GM18867 (cell line): ENCODE measurements around the gene CCDC57.
"Not testable (repeated sequence)": the region's sequence is repeated elsewhere in the genome, so short reads cannot be mapped to it uniquely, and the experiment has no call there.

Source experiments
- ATAC-seq: cut with Tn5 transposase; IDR thresholded peaks from one replicate; pipeline ENCODE4 v1.9.1; 2021; ENCODE audit warnings: mild to moderate bottlenecking, moderate library complexity; ENCODE audit not compliant: unreplicated experiment

CCDC57 gene

DNA sequence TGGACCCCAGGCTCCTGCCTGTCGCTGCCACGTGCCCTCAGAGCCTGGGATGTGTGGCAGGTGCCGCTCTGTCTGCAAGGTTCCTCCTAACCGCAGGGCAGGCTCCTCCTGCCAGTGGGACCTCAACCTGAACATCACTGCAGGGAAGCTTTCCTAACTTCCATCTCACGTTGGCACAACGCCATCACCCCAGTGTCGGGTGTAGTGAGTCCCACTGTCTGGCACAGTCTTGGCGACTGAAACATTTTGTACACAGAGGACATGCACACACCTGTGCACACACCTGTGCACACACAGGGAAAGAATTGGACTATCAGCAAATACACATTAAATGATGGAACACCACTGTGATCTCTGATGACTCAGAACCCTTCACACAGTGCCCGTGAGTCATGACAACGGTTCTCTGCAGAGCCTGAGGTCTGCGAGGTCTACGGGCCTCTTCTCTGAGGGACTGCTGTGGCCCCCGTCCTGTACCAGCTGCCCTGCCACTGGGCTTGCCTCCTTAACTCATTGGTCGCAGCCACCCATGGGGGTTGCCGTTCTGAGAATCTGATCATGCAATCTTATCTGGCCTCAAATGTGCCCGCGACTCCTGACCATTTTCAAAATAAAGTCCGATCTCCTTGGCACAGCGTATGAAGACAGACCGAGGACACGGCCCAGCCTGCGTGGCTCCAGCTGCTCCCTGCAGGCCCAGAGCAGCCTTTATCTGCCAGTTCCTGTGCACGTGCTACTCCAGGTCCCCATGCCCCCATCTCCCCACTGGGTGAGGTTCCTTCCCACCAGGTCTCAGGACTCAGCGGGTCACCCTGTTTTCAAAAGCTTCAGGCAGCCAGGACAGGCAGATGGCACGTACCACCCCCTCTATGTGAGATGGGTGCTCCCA lies 7.6 kb downstream of the CCDC57 start:
- ATAC-seq, result no peak

DNA sequence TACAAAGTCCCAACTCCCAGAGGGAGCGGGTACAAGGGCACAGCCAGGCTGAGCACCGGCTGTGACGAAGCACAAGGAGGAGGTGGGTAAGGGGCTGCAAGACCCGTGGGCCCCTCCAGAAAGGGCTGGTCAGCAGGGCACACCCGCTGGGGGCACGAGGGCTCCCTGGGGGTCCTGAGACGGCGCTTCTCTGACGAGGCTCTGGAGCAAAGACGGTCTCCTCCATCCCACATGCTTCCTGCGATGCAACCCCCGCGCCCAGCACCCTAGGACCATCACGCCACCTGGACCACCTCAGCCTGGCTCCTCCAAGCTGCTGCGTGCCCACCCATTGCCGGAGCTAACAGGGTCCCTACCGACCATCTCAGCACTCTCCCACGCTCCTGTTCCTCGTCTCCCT lies 8.7 kb downstream of the CCDC57 start:
- ATAC-seq, result no peak

DNA sequence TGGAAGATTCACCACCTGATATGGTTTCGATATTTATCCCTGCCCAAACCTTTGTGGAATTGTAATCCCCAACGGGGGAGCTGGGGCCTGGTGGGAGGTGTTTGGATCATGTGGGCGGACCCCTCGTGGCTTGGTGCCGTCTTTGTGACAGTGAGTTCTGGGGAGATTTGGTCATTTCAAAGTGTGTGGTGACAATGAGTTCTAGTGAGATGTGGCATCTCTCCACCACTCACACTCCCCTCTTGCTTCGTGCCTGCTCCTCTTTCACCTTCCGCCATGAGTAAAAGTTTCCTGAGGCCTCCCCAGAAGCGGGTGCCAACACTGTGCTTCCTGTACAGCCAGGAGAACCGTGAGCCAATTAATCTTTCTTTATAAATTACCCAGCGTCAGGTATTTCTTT lies 9.7 kb downstream of the CCDC57 start:
- ATAC-seq, result no peak

DNA sequence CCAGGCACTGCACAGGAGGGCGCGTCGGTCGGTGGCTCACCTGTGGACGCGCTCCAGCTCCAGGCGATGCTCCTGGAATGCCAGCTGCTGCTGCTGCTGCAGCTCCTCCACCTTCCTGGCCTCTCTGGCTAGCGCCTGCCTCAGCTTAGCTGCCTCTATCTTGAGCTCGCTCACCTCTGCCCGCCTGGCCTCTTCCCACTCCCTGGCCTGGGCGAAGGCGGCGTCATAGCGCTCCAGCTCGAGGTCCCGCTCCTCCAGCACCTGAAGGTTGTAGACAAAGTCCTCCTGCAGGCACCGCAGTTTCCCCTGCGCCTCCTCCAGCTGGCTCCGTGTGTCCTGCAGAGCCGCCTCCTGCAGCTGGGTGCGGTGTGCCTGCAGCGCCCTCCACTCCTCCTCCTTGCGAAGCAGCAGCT lies 11.1 kb downstream of the CCDC57 start:
- ATAC-seq, result no peak

DNA sequence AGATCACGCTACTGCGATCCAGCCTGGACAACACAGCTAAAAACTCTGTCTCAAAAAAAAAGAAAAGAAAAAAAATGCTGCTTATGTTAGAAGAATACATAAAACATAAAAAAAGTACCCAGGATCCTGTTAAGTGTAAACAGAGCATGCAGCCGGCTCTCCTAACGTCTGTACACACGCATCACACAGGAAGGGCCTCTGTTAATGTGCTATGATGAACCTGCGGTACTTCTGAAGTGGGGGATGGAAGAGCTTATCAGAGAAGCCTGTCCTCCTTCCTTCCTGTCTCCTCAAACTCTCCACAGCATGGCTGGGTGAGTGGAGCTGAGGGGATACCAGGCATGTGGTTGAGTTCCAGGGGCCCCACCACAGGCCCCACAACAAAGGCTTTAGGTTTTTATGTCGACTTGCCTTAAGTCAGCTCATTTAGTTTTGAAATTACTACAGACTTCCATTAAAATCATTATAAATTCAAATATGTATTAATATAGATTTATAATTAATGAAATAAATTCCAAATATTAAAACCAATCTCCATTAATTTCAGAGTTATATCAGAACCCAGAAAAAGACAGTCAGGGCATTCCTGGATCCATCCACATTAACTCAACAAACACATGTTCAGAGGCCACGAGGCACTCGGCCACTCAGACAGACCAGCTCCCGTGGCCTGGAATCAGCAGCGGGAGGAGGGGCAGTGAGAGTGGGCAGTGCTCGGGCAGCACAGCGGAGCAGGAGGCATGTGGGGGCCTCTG lies 11.7 kb downstream of the CCDC57 start:
- no peak for ATAC-seq

GRCh38 chr17:82200135-82200534 lies 12.5 kb downstream of the CCDC57 start:
- no peak for ATAC-seq

DNA sequence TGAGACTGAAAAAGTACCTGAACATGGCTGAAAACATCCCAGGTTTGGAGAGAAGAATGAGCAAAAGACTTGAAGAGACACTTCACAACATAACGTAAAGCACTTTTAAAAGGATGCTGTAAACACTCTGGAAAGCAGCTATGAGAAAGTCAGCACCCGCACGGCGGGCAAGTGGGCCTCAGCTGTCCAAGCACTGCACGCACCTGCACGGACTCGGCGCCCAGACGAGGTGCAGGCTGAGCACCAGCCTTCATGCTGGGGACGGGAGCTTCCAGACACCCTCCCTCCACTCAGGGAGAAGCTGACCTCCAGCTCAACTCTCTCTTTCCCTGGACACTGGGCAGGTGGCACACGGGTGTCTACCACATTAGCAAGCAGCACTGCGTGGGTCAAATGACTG lies 13.1 kb downstream of the CCDC57 start:
- no peak for ATAC-seq

DNA sequence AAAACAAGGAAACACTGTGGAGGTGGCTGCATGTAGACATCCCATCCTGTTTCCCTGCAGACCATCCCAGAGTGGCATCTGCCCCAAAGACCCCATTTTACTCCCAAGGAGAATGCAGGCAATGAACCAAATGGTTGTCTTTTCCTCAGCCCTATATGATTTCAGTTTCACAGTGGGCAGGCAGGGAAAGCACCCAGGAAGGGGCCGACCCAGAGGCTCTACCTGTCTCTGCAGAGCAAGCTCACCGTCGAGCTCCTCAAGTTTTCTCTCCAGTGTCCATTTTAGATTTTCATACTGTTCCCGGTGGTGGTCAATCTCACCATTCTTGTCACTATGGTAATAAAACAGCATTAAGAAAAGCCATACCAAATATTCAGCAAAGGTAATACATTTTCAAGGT lies 14.6 kb downstream of the CCDC57 start:
- ATAC-seq, result no peak

DNA sequence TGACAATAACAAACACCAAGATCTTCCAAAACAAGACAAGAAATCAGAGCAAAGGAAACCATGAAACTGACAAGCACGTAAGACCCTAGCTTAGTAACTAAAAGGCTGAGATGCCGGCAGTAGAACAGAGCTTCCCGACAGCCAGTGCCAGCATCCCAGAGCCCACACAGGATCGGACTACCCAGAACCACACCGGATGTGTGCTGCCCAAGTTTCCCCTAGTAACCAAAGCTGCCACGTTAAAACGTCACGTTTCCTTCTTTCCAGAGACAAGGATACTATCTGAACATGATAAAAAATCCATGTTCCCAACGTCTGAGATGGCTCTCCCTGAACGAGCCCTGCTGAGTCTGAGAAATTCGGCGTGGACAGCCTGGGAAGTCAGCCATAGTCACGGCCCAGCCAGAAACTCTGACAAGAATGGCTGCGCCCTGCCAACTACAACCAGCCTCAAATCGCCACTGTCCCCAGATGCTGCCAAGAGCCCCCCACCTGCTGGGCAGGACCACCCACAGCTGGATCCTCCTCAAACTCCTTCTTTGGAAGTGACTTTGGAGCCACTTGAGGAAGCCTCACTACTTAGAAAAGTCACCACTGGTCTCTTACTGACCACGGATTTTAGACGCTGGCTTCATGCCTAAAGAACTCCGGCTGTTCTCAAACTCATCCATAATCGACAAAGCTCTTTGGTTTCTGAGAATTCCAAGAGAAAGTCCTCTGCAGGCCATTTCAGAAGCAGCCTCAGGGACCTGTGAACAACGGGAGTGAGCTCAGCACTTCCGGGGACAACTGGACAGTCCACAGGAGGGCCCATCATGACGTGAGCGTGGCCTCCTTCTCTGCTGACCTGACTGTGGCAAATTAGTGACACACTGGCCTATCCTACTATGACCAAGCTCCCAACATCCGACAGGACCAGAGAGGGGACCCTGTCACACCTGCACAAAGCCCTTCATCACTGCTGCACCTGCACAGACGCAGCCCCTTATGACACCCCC lies 16.7 kb downstream of the CCDC57 start:
- ATAC-seq, result no peak

DNA sequence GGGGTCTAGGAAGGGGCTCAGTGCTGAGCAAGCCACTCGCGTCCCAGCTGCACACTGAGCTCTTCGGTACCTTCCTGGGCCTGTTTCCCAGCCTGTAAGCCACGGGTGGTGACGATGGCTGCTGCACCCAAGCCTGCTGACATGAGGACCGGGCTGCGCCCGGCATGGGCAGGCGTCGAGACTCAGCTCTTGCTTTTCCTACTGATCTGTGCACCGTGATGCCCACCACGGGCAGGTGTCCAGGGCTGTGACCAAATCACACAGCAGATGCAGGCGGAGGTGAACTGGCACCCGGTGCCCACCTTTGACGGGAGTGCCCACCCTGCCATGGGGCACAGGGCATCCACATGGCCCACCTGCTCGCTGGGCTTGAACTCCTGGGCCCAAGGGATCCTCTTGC lies 17.9 kb downstream of the CCDC57 start:
- no peak for ATAC-seq

GRCh38 chr17:82193520-82194220 lies 19.0 kb downstream of the CCDC57 start:
- ATAC-seq, result no peak

DNA sequence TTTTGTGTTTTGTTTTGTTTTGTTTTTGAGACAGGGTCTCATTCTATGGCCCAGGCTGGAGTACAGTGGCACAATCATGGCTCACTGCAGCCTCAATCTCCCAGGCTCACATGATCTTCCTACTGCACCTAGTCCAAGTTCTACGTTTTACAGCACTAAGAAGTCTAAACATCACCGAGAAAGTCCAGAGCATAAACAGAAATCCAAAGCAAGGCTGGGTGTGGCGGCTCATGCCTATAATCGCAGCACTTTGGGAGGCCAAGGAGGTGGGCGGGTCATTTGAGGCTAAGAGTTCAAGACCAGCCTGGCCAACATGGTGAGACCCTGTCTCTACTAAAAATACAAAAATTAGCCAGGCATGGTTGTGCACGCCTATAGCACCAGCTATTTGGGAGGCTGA lies 19.6 kb downstream of the CCDC57 start:
- ATAC-seq, result not testable (repeated sequence)

DNA sequence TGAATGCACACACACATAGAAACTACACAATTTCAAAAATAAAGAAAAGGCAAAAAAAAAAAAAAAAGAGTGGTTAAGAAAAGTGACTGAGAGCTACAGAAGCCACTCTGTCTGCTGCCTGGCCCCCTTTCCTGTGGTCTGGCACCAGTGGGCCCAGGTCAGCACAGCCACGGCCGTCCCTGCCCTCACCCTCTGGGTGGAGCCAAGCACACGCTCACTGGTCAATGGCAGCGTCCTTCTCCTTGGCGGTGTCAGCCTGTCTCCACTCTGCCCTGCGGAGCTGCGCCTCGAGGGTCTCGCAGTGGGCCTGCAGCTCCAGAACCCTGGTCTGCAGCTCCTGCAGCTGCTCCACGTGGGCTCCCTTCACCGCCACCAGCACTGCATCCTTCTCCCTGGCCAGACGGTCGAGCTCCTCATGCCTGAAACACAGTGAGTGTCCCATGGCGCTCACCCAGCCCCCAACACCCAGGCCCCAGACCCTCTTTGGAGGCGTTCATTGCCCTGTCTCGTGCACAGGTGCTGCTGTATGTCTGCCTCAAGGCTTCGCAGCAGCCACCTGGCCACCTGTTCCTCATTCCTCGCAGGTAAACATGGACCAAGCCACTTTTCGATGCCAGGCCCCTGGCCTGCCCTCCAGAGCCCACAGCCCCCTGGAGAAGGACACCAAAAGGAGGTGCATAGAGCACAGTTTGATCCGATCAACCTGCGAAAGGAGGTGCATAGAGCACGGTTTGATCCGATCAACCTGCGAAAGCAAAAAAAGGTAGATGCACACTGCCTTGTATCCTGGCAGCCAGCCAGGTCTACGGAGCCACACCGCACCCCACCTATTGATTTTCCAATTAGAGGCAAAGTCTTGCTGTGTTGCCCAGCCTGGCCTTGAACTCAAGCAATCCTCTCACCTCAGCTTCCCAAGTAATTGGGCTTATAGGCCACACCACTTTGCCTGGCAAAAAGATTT lies 24.4 kb downstream of the CCDC57 start:
- no peak for ATAC-seq

GRCh38 chr17:82187500-82187899 lies 25.1 kb downstream of the CCDC57 start:
- ATAC-seq, result no peak

- no peak for ATAC-seq
Observed at GRCh38 chr17:82186221-82186620, 26.4 kb downstream of the CCDC57 start.

DNA sequence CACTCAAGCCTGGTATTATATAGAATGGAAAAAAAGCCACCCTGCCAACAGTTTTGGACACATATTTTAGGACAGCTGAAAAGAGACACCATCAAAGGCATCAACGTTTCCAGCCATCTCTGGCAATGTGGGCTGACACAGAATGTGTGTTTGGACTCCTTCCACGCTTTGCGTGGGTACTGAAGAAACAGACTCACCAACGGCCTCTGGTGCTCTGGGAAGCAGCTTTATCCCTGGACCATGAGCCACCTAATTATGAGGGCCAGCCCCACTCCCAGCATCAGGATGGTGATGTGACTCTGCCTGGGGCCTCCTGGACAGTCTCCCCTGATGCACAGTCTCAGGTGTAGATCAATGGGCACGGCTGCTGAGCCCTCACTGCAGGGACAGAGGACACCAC lies 27.9 kb downstream of the CCDC57 start:
- ATAC-seq, result no peak

DNA sequence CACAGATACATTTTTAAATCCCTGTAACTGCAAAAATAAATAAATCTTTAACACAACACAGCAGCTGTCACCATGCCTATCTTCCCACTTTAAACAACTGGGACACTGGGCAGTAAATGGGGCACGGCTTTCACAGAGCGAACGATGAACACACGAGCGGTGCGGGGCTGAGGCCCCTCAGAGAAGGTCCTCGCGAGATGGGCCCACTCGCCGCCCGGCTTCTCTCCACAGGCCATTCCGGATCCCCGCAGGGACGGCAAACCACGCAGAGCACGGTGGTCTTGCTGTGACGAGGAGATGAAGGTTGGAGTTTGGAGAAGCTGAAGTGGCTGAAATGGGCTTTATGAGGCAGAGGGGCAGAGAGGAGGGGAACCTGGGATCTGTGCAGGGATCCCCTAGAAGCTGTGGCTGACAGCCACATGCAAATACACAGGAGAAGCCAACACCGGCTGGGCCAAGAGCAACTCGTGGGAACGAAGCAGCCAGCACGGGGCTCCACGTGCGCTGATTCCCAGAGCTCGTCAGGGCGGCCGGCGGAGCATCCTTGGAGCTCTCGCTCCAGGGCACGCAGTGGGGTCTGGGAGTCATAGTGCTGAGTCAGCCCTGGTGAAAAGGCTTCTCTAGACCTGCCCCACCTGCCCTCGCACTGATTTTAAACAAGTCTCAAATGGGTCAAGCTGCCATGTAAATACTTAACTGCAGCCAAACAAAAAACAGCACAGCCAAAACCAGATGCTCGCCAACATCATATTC lies 31.7 kb downstream of the CCDC57 start:
- ATAC-seq, result no peak

GRCh38 chr17:82179946-82180475 lies 32.6 kb downstream of the CCDC57 start:
- no peak for ATAC-seq
